Neural cell (in vitro differentiated cells): ENCODE measurements around the gene ARFGAP3. TPM values are rescaled to one million over a fixed set of nuclear protein-coding genes. Genes with fewer than 3 reads are reported as not detected.
A peak's percentile ranks its signal among the peaks of the same experiment; 100 is the strongest.

Source experiments
- H2AFZ ChIP-seq: fragments of 200-600, 300-800 bp; sonication (generic), shearing (Covaris generic); 2 replicates; pipeline ENCODE4 v1.6.0; 2014; ENCODE audit warnings: low read depth, mild to moderate bottlenecking, antibody characterized with exemption, low read length, moderate library complexity
- H3F3A ChIP-seq: fragments of 200-600 bp; shearing (Covaris generic); 2 replicates; pipeline ENCODE4 v1.6.1; 2016; ENCODE audit warnings: mild to moderate bottlenecking, moderate library complexity, mixed read lengths, antibody characterized with exemption, low read length; ENCODE audit not compliant: insufficient read depth, poor library complexity, severe bottlenecking
- H3K27ac ChIP-seq: fragments of 200-600, 300-800 bp; sonication (generic), shearing (Covaris generic); 2 replicates; pipeline ENCODE4 v1.5.1; 2014; ENCODE audit warnings: mild to moderate bottlenecking, low read length, moderate library complexity
- H3K27me3 ChIP-seq: fragments of 300-800, 200-600 bp; sonication (generic), shearing (Covaris generic); 2 replicates; pipeline ENCODE4 v1.6.0; 2014; ENCODE audit warnings: mild to moderate bottlenecking, low read depth, low read length, moderate library complexity; ENCODE audit not compliant: insufficient read depth
- H3K36me3 ChIP-seq: fragments of 300-800, 200-600 bp; sonication (generic), shearing (Covaris generic); 2 replicates; pipeline ENCODE4 v1.5.1; 2014; ENCODE audit warnings: mild to moderate bottlenecking, antibody characterized with exemption, low read length, moderate library complexity; ENCODE audit not compliant: insufficient read depth
- H3K4me2 ChIP-seq: fragments of 300-800, 200-600 bp; sonication (generic), shearing (Covaris generic); 2 replicates; pipeline ENCODE4 v1.6.0; 2014; ENCODE audit warnings: mild to moderate bottlenecking, low read length
- H3K4me3 ChIP-seq: fragments of 300-800, 200-600 bp; sonication (generic), shearing (Covaris generic); 2 replicates; pipeline ENCODE4 v1.5.1; 2014; ENCODE audit warnings: mild to moderate bottlenecking, low read length, moderate library complexity
- H3K79me2 ChIP-seq: fragments of 200-600 bp; shearing (Covaris generic); replicated peaks from 2 replicates; pipeline ENCODE4 v1.6.0; 2014; ENCODE audit warnings: mild to moderate bottlenecking, low read length, moderate library complexity; ENCODE audit not compliant: insufficient read depth
- H3K9ac ChIP-seq: fragments of 300-800, 200-600 bp; sonication (generic), shearing (Covaris generic); 2 replicates; pipeline ENCODE4 v1.6.1; 2016; ENCODE audit warnings: mild to moderate bottlenecking, low read length, mixed read lengths
- H3K9me2 ChIP-seq: fragments of 200-600 bp; shearing (Covaris generic); 2 replicates; pipeline ENCODE4 v1.6.1; 2016; ENCODE audit warnings: mild to moderate bottlenecking, low read length, mixed read lengths; ENCODE audit not compliant: insufficient read depth
- H3K9me3 ChIP-seq: fragments of 200-600, 300-800 bp; sonication (generic), shearing (Covaris generic); 2 replicates; pipeline ENCODE4 v1.6.1; 2016; ENCODE audit warnings: mild to moderate bottlenecking, mixed run types, low read length, moderate library complexity, mixed read lengths
- H4K20me1 ChIP-seq: fragments of 200-600 bp; shearing (Covaris generic); 2 replicates; pipeline ENCODE4 v1.6.1; 2016; ENCODE audit warnings: mild to moderate bottlenecking, mixed run types; ENCODE audit not compliant: insufficient read depth
- EP300 ChIP-seq: fragments of 450-650 bp; conservative IDR thresholded peaks from 2 replicates; pipeline ENCODE4 v1.6.1; 2014; ENCODE audit warnings: antibody characterized with exemption, mild to moderate bottlenecking, moderate library complexity; ENCODE audit not compliant: poor library complexity, severe bottlenecking
- EZH2 ChIP-seq: fragments of 200-600, 300-800 bp; shearing (Covaris generic), sonication (generic); IDR thresholded peaks from 2 replicates; pipeline ENCODE4 v1.6.1; 2014; ENCODE audit warnings: antibody characterized with exemption, low read length, borderline replicate concordance, mild to moderate bottlenecking; ENCODE audit not compliant: insufficient read depth, poor library complexity, severe bottlenecking
- MXI1 ChIP-seq: fragments of 450-650 bp; conservative IDR thresholded peaks from 2 replicates; pipeline ENCODE4 v1.6.1; 2014; ENCODE audit warnings: antibody characterized with exemption, mild to moderate bottlenecking; ENCODE audit not compliant: poor library complexity, severe bottlenecking
- POLR2AphosphoS5 ChIP-seq: IDR thresholded peaks from 2 replicates; pipeline ENCODE4 v1.6.1; 2012
- RAD21 ChIP-seq: fragments of 450-650 bp; conservative IDR thresholded peaks from 2 replicates; pipeline ENCODE4 v1.6.1; 2014; ENCODE audit warnings: antibody characterized with exemption, mild to moderate bottlenecking, moderate library complexity
- SMC3 ChIP-seq: fragments of 450-650 bp; conservative IDR thresholded peaks from 2 replicates; pipeline ENCODE4 v1.6.1; 2014; ENCODE audit warnings: antibody characterized with exemption, mild to moderate bottlenecking, moderate library complexity; ENCODE audit not compliant: poor library complexity
- TAF1 ChIP-seq: IDR thresholded peaks from 2 replicates; pipeline ENCODE4 v1.6.1; 2012; ENCODE audit warnings: low read depth
- polyA minus RNA-seq: library from RNA; depleted of rRNA, polyadenylated mRNA; stranded (reverse); fragments of >200 nt; gene quantifications from 2 replicates; pipeline ENCODE4 v1.2.3, GENCODE V29; 2014
- polyA plus RNA-seq: library from polyadenylated mRNA; depleted of rRNA; stranded (reverse); fragments of >200 nt; gene quantifications from 2 replicates; pipeline ENCODE4 v1.2.3, GENCODE V29; 2014
- TF ChIP-seq, protein P1 (sequence below): IDR thresholded peaks from 2 replicates; pipeline ENCODE4 v1.6.1; 2012; ENCODE audit warnings: borderline replicate concordance
- TF ChIP-seq, protein P2 (sequence below): fragments of 450-650 bp; IDR thresholded peaks from 2 replicates; pipeline ENCODE4 v1.5.1; 2014; ENCODE audit warnings: antibody characterized with exemption, mild to moderate bottlenecking, moderate library complexity; ENCODE audit not compliant: poor library complexity, severe bottlenecking

The ARFGAP3 gene, protein sequence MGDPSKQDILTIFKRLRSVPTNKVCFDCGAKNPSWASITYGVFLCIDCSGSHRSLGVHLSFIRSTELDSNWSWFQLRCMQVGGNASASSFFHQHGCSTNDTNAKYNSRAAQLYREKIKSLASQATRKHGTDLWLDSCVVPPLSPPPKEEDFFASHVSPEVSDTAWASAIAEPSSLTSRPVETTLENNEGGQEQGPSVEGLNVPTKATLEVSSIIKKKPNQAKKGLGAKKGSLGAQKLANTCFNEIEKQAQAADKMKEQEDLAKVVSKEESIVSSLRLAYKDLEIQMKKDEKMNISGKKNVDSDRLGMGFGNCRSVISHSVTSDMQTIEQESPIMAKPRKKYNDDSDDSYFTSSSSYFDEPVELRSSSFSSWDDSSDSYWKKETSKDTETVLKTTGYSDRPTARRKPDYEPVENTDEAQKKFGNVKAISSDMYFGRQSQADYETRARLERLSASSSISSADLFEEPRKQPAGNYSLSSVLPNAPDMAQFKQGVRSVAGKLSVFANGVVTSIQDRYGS
- polyA plus RNA-seq = 66.9 and 80.7 TPM in 2 replicates
- polyA minus RNA-seq = 79.3 and 89.4 TPM in 2 replicates

DNA sequence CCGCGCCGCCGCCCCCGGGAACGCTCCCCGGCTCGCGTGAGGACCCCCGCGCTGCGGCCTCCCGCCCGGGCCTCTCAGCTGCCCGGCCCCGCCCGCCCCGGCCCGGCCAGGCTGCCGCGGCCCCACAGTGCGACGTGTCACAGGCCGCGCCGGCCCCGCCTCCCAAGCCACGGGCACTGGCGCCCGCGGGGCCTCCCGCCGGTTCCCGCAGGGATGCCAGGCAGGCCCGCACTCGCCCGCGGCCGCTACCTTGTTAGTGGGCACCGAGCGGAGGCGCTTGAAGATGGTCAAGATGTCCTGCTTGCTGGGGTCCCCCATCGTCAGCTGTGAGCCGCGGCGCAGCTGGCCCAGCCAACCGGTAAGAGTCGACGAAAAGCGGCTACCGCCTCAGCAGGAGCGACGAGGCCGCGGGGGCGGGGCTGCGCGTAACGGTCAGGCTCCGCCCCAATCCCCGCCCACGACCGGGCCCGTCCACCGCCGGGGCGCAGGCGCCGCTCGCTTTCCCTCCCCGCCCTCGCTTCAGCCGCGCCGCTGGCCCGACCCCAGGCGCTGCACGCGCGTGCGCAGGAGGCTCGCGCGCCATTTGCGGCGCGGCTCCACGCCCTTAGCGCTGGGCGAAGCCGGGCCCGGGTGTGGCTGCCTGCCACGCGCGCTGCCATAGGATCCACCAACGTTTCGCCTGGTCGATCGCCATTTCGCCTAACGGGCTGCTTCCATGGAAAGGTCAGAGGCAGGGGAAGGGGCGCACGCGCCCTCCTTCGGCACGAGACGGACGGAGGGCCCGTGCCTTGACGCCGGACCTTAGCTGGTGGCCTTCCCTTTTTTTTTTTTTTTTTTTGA is at the start of gene ARFGAP3:
TSS of gene ARFGAP3 (minus strand) at position 409 of the 840 bp plus-strand sequence. CDS start at position 318, 91 bp downstream.
- H3K9ac ChIP-seq = peak within 1 kb of the TSS; percentile 84
- H3K9me3 ChIP-seq = no peaks in the 10 kb centered on the region
- H2AFZ ChIP-seq = peak within 1 kb of the TSS; percentile 60
- H3F3A ChIP-seq = no peaks in the 10 kb centered on the region
- peak within 1 kb of the TSS; percentile 98 for H3K4me2 ChIP-seq
- no peaks in the 10 kb centered on the region for H3K9me2 ChIP-seq
- peaks cover 29% of the 10 kb centered on the region for H3K79me2 ChIP-seq
- H3K4me3 ChIP-seq = peak within 1 kb of the TSS; percentile 92
- peaks cover 3% of the 10 kb centered on the region for H3K36me3 ChIP-seq
- H4K20me1 ChIP-seq = no peaks in the 10 kb centered on the region
- no peaks in the 10 kb centered on the region for H3K27me3 ChIP-seq
- TF ChIP-seq, protein P1, sequence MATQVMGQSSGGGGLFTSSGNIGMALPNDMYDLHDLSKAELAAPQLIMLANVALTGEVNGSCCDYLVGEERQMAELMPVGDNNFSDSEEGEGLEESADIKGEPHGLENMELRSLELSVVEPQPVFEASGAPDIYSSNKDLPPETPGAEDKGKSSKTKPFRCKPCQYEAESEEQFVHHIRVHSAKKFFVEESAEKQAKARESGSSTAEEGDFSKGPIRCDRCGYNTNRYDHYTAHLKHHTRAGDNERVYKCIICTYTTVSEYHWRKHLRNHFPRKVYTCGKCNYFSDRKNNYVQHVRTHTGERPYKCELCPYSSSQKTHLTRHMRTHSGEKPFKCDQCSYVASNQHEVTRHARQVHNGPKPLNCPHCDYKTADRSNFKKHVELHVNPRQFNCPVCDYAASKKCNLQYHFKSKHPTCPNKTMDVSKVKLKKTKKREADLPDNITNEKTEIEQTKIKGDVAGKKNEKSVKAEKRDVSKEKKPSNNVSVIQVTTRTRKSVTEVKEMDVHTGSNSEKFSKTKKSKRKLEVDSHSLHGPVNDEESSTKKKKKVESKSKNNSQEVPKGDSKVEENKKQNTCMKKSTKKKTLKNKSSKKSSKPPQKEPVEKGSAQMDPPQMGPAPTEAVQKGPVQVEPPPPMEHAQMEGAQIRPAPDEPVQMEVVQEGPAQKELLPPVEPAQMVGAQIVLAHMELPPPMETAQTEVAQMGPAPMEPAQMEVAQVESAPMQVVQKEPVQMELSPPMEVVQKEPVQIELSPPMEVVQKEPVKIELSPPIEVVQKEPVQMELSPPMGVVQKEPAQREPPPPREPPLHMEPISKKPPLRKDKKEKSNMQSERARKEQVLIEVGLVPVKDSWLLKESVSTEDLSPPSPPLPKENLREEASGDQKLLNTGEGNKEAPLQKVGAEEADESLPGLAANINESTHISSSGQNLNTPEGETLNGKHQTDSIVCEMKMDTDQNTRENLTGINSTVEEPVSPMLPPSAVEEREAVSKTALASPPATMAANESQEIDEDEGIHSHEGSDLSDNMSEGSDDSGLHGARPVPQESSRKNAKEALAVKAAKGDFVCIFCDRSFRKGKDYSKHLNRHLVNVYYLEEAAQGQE = peak; percentile 77
- peak; percentile 79 for TF ChIP-seq TAF1
- TF ChIP-seq, protein P2, sequence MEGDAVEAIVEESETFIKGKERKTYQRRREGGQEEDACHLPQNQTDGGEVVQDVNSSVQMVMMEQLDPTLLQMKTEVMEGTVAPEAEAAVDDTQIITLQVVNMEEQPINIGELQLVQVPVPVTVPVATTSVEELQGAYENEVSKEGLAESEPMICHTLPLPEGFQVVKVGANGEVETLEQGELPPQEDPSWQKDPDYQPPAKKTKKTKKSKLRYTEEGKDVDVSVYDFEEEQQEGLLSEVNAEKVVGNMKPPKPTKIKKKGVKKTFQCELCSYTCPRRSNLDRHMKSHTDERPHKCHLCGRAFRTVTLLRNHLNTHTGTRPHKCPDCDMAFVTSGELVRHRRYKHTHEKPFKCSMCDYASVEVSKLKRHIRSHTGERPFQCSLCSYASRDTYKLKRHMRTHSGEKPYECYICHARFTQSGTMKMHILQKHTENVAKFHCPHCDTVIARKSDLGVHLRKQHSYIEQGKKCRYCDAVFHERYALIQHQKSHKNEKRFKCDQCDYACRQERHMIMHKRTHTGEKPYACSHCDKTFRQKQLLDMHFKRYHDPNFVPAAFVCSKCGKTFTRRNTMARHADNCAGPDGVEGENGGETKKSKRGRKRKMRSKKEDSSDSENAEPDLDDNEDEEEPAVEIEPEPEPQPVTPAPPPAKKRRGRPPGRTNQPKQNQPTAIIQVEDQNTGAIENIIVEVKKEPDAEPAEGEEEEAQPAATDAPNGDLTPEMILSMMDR = no peak
- peak; percentile 77 for TF ChIP-seq MXI1
- TF ChIP-seq RAD21 = peak; percentile 37
- peak; percentile 95 for TF ChIP-seq POLR2AphosphoS5
- TF ChIP-seq EP300 = peak; percentile 49
- no peak for TF ChIP-seq EZH2
- no peak for TF ChIP-seq SMC3
- H3K27ac ChIP-seq = peak within 1 kb of the TSS; percentile 79

DNA sequence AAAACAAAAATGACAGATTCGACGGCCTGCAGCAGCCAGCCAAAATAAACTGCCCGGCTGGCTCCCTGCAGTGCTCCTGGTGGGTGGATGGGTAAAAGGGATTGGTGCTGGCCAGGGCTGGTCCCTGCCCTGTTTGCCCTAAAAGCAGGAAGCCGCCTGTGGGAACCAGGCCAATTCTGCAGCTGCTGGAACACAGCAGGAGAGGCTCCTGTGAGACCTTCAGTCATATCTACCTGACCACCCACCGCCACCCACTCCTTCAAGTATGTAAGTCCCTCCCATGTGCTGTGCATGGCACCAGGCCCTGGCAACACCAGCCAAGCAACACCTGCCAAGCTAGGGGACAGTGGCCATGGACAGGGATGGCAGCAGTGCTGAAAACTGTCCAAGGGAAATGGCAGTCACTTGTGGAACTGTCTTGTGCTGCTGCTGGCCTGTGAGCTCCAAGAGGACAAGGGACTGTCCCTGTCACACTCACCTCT is 48.7 kb upstream of the ARFGAP3 start:
- Histone ChIP-seq H4K20me1 (no peaks in the 10 kb centered on the region), H3K79me2 (no peaks in the 10 kb centered on the region), H3K9ac (no peak overlapping the region), H3K27ac (no peak overlapping the region), H3K36me3 (no peaks in the 10 kb centered on the region), H3K9me2 (no peaks in the 10 kb centered on the region), H3K27me3 (no peaks in the 10 kb centered on the region), H3K4me3 (no peak overlapping the region), H3F3A (no peaks in the 10 kb centered on the region), H3K4me2 (no peak overlapping the region), H2AFZ (no peak overlapping the region), H3K9me3 (no peaks in the 10 kb centered on the region)
- no peak for TF ChIP-seq TAF1
